H1 (cell line): ENCODE results near the gene CHCHD6. TPM values are rescaled to one million over a fixed set of nuclear protein-coding genes. Genes with fewer than 3 reads are reported as not detected.

ENCODE experiments used
- CTCF ChIA-PET: fragments of 300-600 bp; sonication (Branson Sonifier 250); formaldehyde crosslinking; loops from one replicate; lab custom pipeline; 2021; ENCODE audit not compliant: partially characterized antibody; lab: Charles Lee
- POLR2A ChIA-PET: fragments of 300-600 bp; sonication (Branson Sonifier 250); formaldehyde crosslinking; loops from one replicate; lab custom pipeline; 2021; ENCODE audit warnings: inconsistent platforms; ENCODE audit not compliant: partially characterized antibody; lab: Charles Lee
- DNase-seq, 2 experiments: peaks; one replicate each; pipeline versions ENCODE4 v3.0.0 to v3.0.0-alpha.2; 2010 to 2022; ENCODE audit warnings: low spot score in 2 of 2, low read depth in 1 of 2, mixed read lengths in 1 of 2
- FAIRE-seq: peaks from 2 replicates; lab custom pipeline; 2011; peaks lifted over from hg19 to GRCh38; lab: Jason Lieb, UNC
- H2AFZ ChIP-seq: 2 replicates; pipeline ENCODE4 v1.8.1; 2012; ENCODE audit warnings: low read length, inconsistent platforms
- H2AK5ac ChIP-seq: 2 replicates; pipeline ENCODE4 v1.6.1; 2013; ENCODE audit warnings: low read depth, low read length
- H2BK120ac ChIP-seq: replicated peaks from 2 replicates; pipeline ENCODE3; 2013; ENCODE audit warnings: low read depth, low read length, inconsistent platforms
- H2BK12ac ChIP-seq: 2 replicates; pipeline ENCODE4 v1.6.1; 2013; ENCODE audit warnings: low read depth, low read length
- H2BK15ac ChIP-seq: 2 replicates; pipeline ENCODE4 v1.6.1; 2013; ENCODE audit warnings: low read length
- H2BK20ac ChIP-seq: 2 replicates; pipeline ENCODE4 v1.6.1; 2013; ENCODE audit warnings: low read length
- H2BK5ac ChIP-seq: 2 replicates; pipeline ENCODE4 v1.6.1; 2013; ENCODE audit warnings: low read depth, low read length
- H3K14ac ChIP-seq: 2 replicates; pipeline ENCODE4 v1.6.1; 2013; ENCODE audit warnings: inconsistent platforms; ENCODE audit not compliant: insufficient read length
- H3K18ac ChIP-seq: 2 replicates; pipeline ENCODE4 v1.6.1; 2013; ENCODE audit warnings: low read length; ENCODE audit errors: extremely low read depth
- H3K23ac ChIP-seq: 2 replicates; pipeline ENCODE4 v1.6.1; 2013; ENCODE audit warnings: inconsistent platforms; ENCODE audit not compliant: insufficient read length
- H3K23me2 ChIP-seq: 2 replicates; pipeline ENCODE4 v1.6.1; 2013; ENCODE audit warnings: low read depth, low read length
- H3K27ac ChIP-seq: 2 replicates; pipeline ENCODE4 v1.6.1; 2011; ENCODE audit warnings: low read depth, low read length, inconsistent platforms
- H3K27me3 ChIP-seq, 4 experiments: replicated peaks in 1 of 4; 1 replicate in 1 of 4; 2 replicates in 3 of 4; pipeline versions ENCODE4 v1.6.1 to v1.8.1; 2011 to 2013; ENCODE audit warnings: low read length in 3 of 4, mild to moderate bottlenecking in 3 of 4, inconsistent platforms in 2 of 4, mixed read lengths in 2 of 4, moderate library complexity in 1 of 4; ENCODE audit not compliant: control insufficient read depth in 3 of 4, insufficient read depth in 3 of 4; ENCODE audit errors: extremely low read depth in 1 of 4
- H3K36me3 ChIP-seq, 4 experiments: 2 replicates each; pipeline versions ENCODE4 v1.6.1 to v1.8.1; 2011 to 2013; ENCODE audit warnings: mild to moderate bottlenecking in 4 of 4, low read length in 3 of 4, moderate library complexity in 2 of 4, control low read depth in 1 of 4, inconsistent platforms in 1 of 4; ENCODE audit not compliant: insufficient read depth in 4 of 4, control insufficient read depth in 2 of 4
- H3K4ac ChIP-seq: replicated peaks from 2 replicates; pipeline ENCODE3; 2013; ENCODE audit warnings: low read length, low read depth, mixed read lengths, inconsistent platforms; ENCODE audit not compliant: insufficient read length
- H3K4me1 ChIP-seq, 4 experiments: replicated peaks in 1 of 4; 1 replicate in 1 of 4; 2 replicates in 3 of 4; pipeline versions ENCODE4 v1.6.1 to v1.8.1; 2011 to 2013; ENCODE audit warnings: low read length in 3 of 4, inconsistent platforms in 2 of 4, mixed read lengths in 1 of 4; ENCODE audit not compliant: insufficient read depth in 4 of 4, control insufficient read depth in 3 of 4
- H3K4me2 ChIP-seq, 2 experiments: 2 replicates each; pipeline versions ENCODE4 v1.6.1 to v1.8.1; 2011 to 2013; ENCODE audit warnings: low read depth in 2 of 2, low read length in 2 of 2, control low read depth in 1 of 2, inconsistent platforms in 1 of 2, mild to moderate bottlenecking in 1 of 2; ENCODE audit not compliant: insufficient read depth in 1 of 2
- H3K4me3 ChIP-seq, 4 experiments: fragments of 200-600, 300-600 bp in 1 of 4; sonication (generic), shearing (Covaris generic), sonication (Bioruptor Twin) in 1 of 4; 2 replicates each; pipeline versions ENCODE4 v1.5.1 to v1.8.1; 2011 to 2016; ENCODE audit warnings: low read length in 4 of 4, low read depth in 3 of 4, control low read depth in 2 of 4, inconsistent platforms in 2 of 4, mild to moderate bottlenecking in 2 of 4, mixed read lengths in 1 of 4, moderate library complexity in 1 of 4; ENCODE audit not compliant: insufficient read depth in 2 of 4; ENCODE audit errors: extremely low read depth in 1 of 4
- H3K56ac ChIP-seq: replicated peaks from 2 replicates; pipeline ENCODE3; 2013; ENCODE audit warnings: low read depth, mild to moderate bottlenecking, mixed read lengths, low read length, inconsistent platforms; ENCODE audit not compliant: insufficient read length
- H3K79me1 ChIP-seq: 2 replicates; pipeline ENCODE4 v1.6.1; 2013; ENCODE audit warnings: low read depth, low read length, control low read depth
- H3K79me2 ChIP-seq, 2 experiments: 2 replicates each; pipeline versions ENCODE4 v1.6.1 to v1.8.1; 2012 to 2013; ENCODE audit warnings: low read length in 2 of 2, mild to moderate bottlenecking in 2 of 2, inconsistent platforms in 1 of 2; ENCODE audit not compliant: insufficient read depth in 2 of 2, control insufficient read depth in 1 of 2
- H3K9ac ChIP-seq, 4 experiments: replicated peaks in 1 of 4; 1 replicate in 1 of 4; 2 replicates in 3 of 4; pipeline versions ENCODE4 v1.6.1 to v1.8.1; 2011 to 2013; ENCODE audit warnings: low read depth in 3 of 4, low read length in 3 of 4, control low read depth in 2 of 4, mild to moderate bottlenecking in 2 of 4, moderate library complexity in 2 of 4, inconsistent platforms in 1 of 4; ENCODE audit errors: extremely low read depth in 1 of 4
- H3K9me3 ChIP-seq, 2 experiments: 2 replicates each; pipeline versions ENCODE4 v1.6.1 to v1.8.1; 2012 to 2013; ENCODE audit warnings: mild to moderate bottlenecking in 2 of 2, moderate library complexity in 2 of 2, control low read depth in 1 of 2, inconsistent platforms in 1 of 2, low read depth in 1 of 2, low read length in 1 of 2, mixed read lengths in 1 of 2; ENCODE audit not compliant: insufficient read depth in 2 of 2
- H4K20me1 ChIP-seq, 2 experiments: replicated peaks in 1 of 2; 2 replicates each; pipeline versions ENCODE3 to v1.8.1; 2011 to 2013; ENCODE audit warnings: inconsistent platforms in 2 of 2, low read length in 2 of 2, mild to moderate bottlenecking in 1 of 2; ENCODE audit not compliant: insufficient read depth in 2 of 2, control insufficient read depth in 1 of 2
- H4K5ac ChIP-seq: 2 replicates; pipeline ENCODE4 v1.6.1; 2013; ENCODE audit warnings: low read length, low read depth, mixed read lengths, inconsistent platforms; ENCODE audit not compliant: insufficient read length
- H4K8ac ChIP-seq: 2 replicates; pipeline ENCODE4 v1.8.0; 2013; ENCODE audit warnings: mild to moderate bottlenecking, moderate library complexity, low read length, inconsistent platforms; ENCODE audit not compliant: insufficient read depth; ENCODE audit errors: extremely low read depth
- H4K91ac ChIP-seq: replicated peaks from 2 replicates; pipeline ENCODE3; 2013; ENCODE audit warnings: low read length, mixed read lengths, inconsistent platforms; ENCODE audit not compliant: insufficient read length
- ATF2 ChIP-seq: IDR thresholded peaks from 2 replicates; pipeline ENCODE4 v1.6.1; 2012; ENCODE audit warnings: low read length, inconsistent platforms
- ATF3 ChIP-seq: IDR thresholded peaks from 2 replicates; pipeline ENCODE4 v1.6.1; 2011; ENCODE audit warnings: low read depth, mild to moderate bottlenecking, low read length; ENCODE audit not compliant: insufficient read depth
- BRCA1 ChIP-seq: IDR thresholded peaks from 2 replicates; pipeline ENCODE4 v1.6.1; 2012; ENCODE audit warnings: low read depth, low read length, improper control_type of control experiment
- CHD1 ChIP-seq: IDR thresholded peaks from 2 replicates; pipeline ENCODE4 v1.6.1; 2012; ENCODE audit warnings: low read depth, low read length, improper control_type of control experiment
- CHD2 ChIP-seq: IDR thresholded peaks from 2 replicates; pipeline ENCODE4 v1.6.1; 2012; ENCODE audit warnings: low read length, improper control_type of control experiment
- CREB1 ChIP-seq: IDR thresholded peaks from 2 replicates; pipeline ENCODE4 v1.6.1; 2012; ENCODE audit warnings: inconsistent platforms
- GABPA ChIP-seq: IDR thresholded peaks from 2 replicates; pipeline ENCODE4 v1.6.1; 2011; ENCODE audit warnings: mild to moderate bottlenecking, low read length, moderate library complexity, borderline replicate concordance; ENCODE audit not compliant: insufficient read depth
- JUND ChIP-seq: IDR thresholded peaks from 2 replicates; pipeline ENCODE4 v1.6.1; 2011; ENCODE audit warnings: mild to moderate bottlenecking, improper control_type of control experiment, low read length
- KDM1A ChIP-seq: fragments of 200-600, 300-600 bp; sonication (generic); IDR thresholded peaks from 2 replicates; pipeline ENCODE4 v1.7.1; 2016; ENCODE audit warnings: mild to moderate bottlenecking, low read length, borderline replicate concordance
- POLR2A ChIP-seq, 2 experiments: IDR thresholded peaks; 1 replicate in 1 of 2; 2 replicates in 1 of 2; pipeline ENCODE4 v1.6.1; 2011; ENCODE audit warnings: low read depth in 2 of 2, low read length in 2 of 2, mild to moderate bottlenecking in 2 of 2; ENCODE audit errors: control extremely low read depth in 1 of 2
- SP4 ChIP-seq: IDR thresholded peaks from 2 replicates; pipeline ENCODE4 v1.6.1; 2012; ENCODE audit warnings: low read length, inconsistent platforms
- YY1 ChIP-seq: IDR thresholded peaks from 2 replicates; pipeline ENCODE4 v1.6.1; 2011; ENCODE audit warnings: low read depth, mild to moderate bottlenecking, low read length
- WGBS, 2 experiments: shearing (Covaris generic) in 1 of 2; methylation state at CpG; one replicate each; pipeline versions ENCODE4 v1.1.6 to v1.1.7; 2013 to 2015; ENCODE audit warnings: low lambda C conversion rate in 2 of 2, mixed read lengths in 2 of 2, inconsistent platforms in 1 of 2, low coverage in 1 of 2, missing lambda C conversion rate in 1 of 2; ENCODE audit not compliant: insufficient replicate concordance in 2 of 2, insufficient coverage in 1 of 2, insufficient read length in 1 of 2; ENCODE audit errors: extremely low coverage in 1 of 2, missing lambda C conversion rate in 1 of 2; 5-methylcytosine and 5-hydroxymethylcytosine counted together
- polyA plus RNA-seq, 7 experiments: library from polyadenylated mRNA; depleted of rRNA in 3 of 7; stranded (reverse) in 5 of 7; unstranded in 2 of 7; fragments of >200 nt in 5 of 7; fragments of 200-250 nt in 2 of 7; gene quantifications; 1 replicate in 5 of 7; 2 replicates in 1 of 7; 4 replicates in 1 of 7; pipeline versions ENCODE4 v1.2.1 to v1.2.3, GENCODE V29; 2011 to 2013; ENCODE audit warnings: missing spikeins in 2 of 7, mixed read lengths in 2 of 7
- total RNA-seq: library from RNA; stranded (reverse); fragmentation: NEBNext Ultra II Directional; extraction: Animal tissue kit (Norgen Biotek cat#: 25700); gene quantifications from 2 replicates; pipeline ENCODE4 v1.2.1, GENCODE V29; 2021

CHCHD6 gene
- total and polyA plus RNA-seq, 2 of the 8 experiments (the other 6 are each of a cell fraction or from before 2014, with no cell fraction given) = 32.4 to 37.6 TPM

- Histone ChIP-seq H3K4me2 (no peak overlapping the region), H2BK5ac (no peak overlapping the region), H2BK120ac (no peak overlapping the region), H3K23me2 (no peaks in the 10 kb centered on the region), H3K4me1 (peaks cover 0 to 3% (median 2%) of the 10 kb centered on the region in 4 experiments; a peak in 4 of 7 replicates), H3K18ac (no peak overlapping the region), H3K4me3 (no peak overlapping the region), H3K23ac (no peak overlapping the region), H4K5ac (no peak overlapping the region), H2AFZ (no peak overlapping the region), H3K79me2 (no peaks in the 10 kb centered on the region; a peak in 1 of 4 replicates), H3K14ac (no peak overlapping the region), H4K91ac (no peak overlapping the region), H3K36me3 (no peaks in the 10 kb centered on the region), H4K8ac (no peak overlapping the region), H3K9me3 (no peaks in the 10 kb centered on the region), H3K27me3 (no peaks in the 10 kb centered on the region), H3K79me1 (peaks cover 3% of the 10 kb centered on the region; the same call in 1 of the 2 replicates), H2AK5ac (no peak overlapping the region), H3K9ac (no peak overlapping the region), H3K56ac (no peak overlapping the region), H2BK12ac (no peak overlapping the region), H2BK15ac (no peak overlapping the region), H3K4ac (no peak overlapping the region), H3K27ac (no peak overlapping the region), H2BK20ac (no peak overlapping the region), H4K20me1 (no peaks in the 10 kb centered on the region)
- WGBS, 2 experiments = 96% methylated on average over 3 of the region's 3 CpGs; no CpG with 5 or more reads in 1 of the 2 experiments
- ChIA-PET CTCF (interaction anchor here (0.7 to 1.5 kb wide), 5 partner anchors 12 to 245 kb away, joined by 3 to 5 read pairs (median 4); no protein-coding TSS in a partner anchor), POLR2A (no interaction called here)
- DNase-seq (no peak), FAIRE-seq (no peak)
- TF ChIP-seq KDM1A = no peak
- no peak for TF ChIP-seq ATF2
- no peak for TF ChIP-seq JUND
- TF ChIP-seq CHD2 = no peak
- TF ChIP-seq GABPA = no peak
- no peak for TF ChIP-seq BRCA1
- no peak for TF ChIP-seq YY1
- no peak for TF ChIP-seq CHD1
- no peak for TF ChIP-seq ATF3
- no peak for TF ChIP-seq CREB1
- no peak for TF ChIP-seq POLR2A (IDR thresholded peaks at IDR 0.05; ENCODE audit: control extremely low read depth in 1 of 2, low read depth in 2 of 2, low read length in 2 of 2)
- no peak for TF ChIP-seq SP4
Observed at GRCh38 chr3:126758026-126758425, 54.0 kb downstream of the CHCHD6 start.
